HG02642 (cell line): ENCODE measurements around the gene RHOB.
"Not testable (repeated sequence)": the region's sequence is repeated elsewhere in the genome, so short reads cannot be mapped to it uniquely, and the experiment has no call there.

Experiments
- ATAC-seq: cut with Tn5 transposase; IDR thresholded peaks from one replicate; pipeline ENCODE4 v1.9.1; 2021; ENCODE audit warnings: mild to moderate bottlenecking; ENCODE audit not compliant: unreplicated experiment, poor library complexity

Gene RHOB

DNA sequence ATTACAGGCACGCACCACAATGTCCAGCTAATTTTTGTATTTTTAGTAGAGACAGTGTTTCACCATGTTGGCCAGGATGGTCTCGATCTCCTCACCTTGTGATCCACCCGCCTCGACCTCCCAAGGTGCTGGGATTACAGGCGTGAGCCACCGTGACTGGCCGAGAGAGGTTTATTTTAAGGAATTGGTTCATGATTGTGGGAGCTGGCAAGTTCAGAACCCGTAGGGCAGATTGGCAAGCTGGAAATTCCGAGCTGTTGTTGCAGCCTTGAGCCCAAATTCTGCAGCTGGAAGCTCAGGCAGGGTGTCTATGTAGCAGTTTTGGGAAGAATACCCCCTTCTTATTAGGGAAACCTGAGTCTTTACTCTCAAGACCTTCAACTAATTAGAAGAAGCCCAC is 11.4 kb upstream of the RHOB start:
- not testable (repeated sequence) for ATAC-seq

DNA sequence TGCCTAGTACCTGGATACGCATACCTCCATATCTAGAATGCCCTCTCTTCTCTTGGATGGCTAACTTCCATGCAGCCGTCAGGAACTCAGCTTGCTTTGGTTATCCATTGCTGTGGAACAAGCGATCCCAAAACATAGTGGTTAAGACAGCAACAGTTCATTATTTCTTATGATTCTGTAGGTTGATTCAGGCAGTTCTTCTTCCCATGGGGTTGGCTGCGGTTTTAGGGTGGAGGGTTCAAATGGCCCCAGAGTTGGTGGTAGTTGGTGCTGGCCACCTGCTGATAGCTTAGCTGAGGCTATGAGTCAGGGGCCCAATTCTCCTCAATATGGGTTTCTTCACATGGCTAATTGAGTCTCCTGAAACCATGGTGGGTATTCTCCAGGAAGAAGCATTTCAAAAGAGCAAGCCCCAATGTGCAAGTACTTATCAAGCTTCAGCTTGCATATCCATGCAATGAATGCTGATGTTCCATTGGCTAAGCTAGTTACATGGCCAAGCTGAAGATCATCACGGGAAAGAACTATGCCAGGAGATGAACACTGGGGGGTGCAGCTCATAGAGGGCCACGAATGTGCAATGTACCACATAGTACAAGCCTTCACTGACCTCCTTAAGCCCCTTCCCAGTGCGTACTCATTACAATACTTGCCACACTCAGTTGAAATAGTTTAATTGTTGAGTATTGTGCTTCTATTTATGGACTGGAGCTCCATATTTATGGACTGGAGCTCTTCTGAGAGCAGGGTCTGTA is 10.0 kb upstream of the RHOB start:
- ATAC-seq: no peak

DNA sequence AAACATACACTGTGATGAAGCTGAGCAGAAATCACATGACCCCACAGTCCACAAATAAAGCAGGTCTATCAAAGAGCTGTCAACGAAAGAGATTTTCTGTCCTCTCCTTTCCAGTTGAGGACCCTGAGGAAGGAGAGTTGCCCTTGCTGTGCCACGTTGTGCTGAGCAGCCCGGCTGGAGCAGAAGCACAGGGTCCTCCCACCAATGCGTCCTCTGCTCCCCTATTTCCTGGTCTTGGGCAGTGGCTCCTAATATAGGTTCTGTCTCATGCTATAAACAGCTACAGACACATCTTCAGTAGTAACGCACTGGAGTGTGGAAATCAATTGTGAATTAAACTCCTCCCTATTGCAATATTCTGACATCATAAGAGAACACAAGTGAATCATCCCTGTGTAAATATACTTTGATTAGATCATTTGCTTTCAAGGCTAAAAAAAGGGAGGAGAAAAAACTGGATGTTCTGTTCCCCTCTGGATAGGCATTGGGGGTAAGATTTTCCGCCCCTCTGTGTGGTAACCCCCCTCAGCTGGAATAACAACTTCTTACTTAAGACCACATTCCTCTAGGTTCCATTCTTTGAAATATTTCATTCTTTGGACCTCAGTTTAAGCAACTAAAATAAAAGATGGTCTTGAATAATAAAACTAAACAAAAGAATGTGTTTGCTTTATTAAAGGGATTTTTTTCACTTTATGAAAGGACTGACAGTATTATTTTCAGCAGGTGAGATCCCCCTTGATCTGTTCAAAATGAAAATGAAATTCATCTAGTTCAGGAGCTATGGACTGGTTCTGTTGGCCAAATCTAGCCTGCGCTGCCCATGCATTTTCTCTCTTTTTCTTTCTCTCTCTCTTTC is 8.3 kb upstream of the RHOB start:
- ATAC-seq: no peak

DNA sequence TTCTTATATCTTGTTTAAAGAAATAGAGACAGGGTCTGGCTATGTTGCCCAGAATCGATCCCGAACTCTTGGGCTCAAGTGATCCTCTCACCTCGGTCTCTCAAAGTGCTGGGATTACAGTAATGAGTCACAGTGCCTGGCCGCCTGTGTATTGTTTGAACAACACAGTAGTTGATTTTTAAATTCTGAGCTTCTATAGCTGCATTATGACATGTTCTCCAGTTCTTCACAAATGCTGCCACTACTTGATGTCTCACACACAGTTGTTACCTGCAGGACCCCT is 7.7 kb upstream of the RHOB start:
- ATAC-seq: no peak

DNA sequence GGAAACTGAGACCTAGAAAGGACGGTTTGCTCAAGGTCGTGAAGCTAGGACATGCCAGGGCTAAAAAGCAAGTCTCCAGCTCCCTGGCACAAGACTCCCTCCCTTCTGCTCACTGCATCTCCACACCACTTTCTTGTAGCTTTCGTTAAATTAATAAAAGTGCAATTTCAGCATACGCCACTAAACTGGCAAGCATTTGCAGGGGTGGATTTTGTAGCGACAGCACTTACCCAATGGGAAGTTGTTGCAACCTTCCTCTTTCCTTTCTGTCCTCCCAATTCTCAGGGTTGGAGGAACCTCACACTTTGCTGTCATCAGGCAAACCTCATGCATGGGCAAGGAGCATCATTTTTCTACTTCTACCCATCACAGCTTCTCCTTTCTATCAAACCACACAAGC is 7.4 kb upstream of the RHOB start:
- ATAC-seq: no peak

DNA sequence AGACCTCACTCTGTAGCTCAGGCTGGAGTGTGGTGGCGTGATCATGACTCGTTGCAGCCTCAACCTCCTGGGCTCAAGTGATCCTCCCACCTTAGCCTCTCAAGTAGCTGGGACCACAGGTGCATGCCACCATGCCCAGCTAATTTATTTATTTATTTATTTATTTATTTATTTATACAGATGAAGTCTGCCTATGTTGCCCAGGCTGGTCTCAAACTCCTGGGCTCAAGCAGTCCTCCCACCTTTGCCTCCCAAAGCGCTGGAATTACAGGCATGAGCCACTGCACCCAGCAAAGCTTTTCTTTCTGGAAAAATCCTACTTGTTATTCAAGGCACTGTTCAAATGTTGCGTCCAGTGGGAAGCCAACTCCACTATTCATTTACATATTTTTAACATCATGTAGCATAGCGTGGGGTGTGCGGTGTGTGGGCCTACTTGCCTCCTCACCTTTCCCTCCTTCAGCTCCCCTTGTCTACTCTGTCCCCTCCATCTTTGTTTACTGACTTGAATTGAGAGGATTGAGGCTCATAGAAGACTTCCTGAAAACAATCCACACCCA is 6.8 kb upstream of the RHOB start:
- ATAC-seq: no peak

GRCh38 chr2:20443276-20443920 is 3.5 kb upstream of the RHOB start:
- no peak for ATAC-seq

DNA sequence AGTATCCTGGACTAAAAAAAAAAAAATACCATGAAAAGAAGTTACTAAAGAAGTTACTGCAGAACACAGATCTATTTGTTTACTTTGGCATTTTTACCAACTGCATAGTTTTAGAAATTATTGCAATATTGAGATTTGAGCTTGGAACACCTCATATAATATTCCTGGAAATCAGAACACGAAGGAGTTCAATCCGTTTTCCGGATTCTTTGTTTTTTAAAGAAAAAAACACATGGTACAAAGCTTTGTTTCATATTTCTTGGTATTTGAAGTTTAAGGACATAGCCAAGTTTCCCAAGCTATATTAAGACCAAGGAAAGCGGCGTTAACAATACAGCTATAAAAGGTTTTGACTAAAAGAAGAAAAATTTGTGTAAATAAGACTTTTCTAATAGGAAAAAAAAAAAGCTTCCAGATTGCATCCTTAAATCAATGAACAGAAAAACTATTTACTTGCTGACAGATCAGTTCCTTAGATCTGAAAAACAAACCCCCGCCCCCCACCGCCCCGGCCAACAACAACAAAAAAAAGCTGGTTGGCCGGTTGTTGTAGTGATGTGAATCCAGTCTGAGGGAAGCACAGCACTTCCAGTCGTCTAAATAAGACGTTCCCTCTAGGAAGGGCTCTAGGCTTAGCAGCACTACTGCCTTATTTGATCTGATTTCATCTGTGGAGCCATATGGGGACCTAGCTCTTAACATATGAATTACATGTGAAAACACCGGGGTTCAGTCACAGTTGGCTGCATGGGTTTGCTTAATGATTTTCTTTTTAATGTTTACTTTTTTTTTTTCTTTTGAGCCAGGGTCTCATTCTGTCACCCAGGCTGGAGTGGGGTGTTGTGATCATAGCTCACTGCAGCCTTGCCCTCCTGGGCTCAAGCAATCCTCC is 2.5 kb upstream of the RHOB start:
- no peak for ATAC-seq

GRCh38 chr2:20444993-20445910 is 1.6 kb upstream of the RHOB start:
- no peak for ATAC-seq

GRCh38 chr2:20446255-20446916 is 488 bp upstream of the RHOB start:
- no peak for ATAC-seq

GRCh38 chr2:20447437-20448245 is 767 bp downstream of the RHOB start:
- peak; percentile 16 for ATAC-seq

- no peak for ATAC-seq
Measured at GRCh38 chr2:20448246-20448976, 1.5 kb downstream of the RHOB start.

DNA sequence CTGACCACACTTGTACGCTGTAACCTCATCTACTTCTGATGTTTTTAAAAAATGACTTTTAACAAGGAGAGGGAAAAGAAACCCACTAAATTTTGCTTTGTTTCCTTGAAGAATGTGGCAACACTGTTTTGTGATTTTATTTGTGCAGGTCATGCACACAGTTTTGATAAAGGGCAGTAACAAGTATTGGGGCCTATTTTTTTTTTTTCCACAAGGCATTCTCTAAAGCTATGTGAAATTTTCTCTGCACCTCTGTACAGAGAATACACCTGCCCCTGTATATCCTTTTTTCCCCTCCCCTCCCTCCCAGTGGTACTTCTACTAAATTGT is 2.1 kb downstream of the RHOB start:
- no peak for ATAC-seq

DNA sequence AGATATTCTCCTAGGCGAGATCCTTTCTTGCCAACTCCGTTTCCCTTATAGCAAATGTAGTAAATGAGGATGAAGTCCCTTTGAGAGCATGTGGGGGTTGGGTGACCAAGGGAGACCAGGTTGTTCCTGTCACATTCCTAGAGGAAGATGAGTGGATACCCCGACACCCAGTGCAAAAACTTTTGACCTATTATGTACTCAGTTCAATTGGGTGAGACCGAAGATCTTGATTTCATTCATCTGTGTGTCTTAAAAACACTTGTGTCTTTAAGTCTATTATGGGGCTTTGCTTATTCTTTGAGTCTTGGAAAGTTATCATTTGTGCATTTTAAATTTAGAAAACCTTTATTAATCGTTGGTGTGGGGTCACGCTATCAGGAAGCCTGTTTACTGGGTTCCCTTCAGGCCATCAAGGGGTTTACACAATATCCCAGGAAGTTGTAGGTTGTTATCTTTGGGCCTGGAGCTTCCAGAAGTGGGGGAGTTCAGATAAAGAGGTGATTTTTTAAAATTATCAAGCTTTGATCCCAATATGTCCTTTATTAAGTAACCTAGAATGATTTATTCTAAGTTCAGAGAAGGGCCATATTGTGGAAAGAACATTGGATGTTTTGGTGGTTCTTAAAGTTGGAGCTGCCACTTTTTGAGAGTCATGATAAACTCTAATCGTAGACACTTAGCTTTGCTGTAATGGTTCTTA is 2.8 kb downstream of the RHOB start:
- no peak for ATAC-seq

DNA sequence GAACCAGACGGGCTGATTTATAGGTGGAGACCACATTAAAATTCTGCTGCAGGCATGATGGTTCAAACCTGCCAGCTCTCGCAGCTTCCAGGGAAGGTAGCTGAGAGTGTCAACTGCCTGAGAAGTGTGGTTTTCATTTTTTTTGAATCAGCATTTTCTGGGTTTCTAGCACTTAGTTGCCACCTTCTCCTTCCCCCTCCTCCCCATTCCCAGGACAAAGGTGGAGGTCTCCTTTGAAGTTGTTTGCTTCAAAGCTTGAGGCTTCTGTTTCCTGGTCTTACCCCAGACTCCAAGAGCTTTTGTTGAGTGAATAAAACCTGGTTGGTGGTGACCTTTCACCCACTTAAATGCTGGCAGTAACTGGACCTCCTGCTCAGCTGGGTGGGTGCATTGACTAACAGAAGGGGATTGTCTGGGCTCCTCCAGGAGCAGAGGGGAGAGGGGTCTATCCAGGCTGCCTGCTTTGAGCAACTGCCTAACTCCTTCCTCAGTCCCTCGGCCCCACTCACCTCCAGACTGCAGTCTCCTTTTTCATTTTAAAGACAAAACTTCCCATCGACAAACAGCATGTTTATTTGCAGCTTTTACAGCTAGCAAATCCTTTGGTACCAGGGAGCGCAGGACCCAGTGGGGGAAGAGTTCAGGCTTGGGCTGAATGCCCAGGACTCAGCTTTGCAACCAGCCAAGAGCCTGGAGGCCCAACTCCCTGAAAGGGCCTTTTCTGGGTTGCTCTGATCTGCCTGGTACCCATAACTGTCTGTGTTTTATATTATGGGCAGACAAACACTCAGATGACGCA is 3.5 kb downstream of the RHOB start:
- no peak for ATAC-seq

DNA sequence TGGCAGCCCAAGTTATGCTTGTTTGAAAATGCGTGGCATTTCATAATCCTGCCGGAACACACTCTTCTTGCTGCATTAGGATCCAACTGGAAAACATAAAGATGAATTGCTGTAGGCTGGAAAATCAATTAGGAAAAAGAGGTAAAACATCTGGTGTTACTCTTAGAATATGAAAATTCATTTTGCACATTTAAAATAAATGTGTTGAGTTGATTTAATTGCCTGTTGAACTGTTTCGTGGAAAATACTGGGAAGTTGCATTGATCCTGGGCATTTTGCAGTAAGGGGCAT is 4.1 kb downstream of the RHOB start:
- ATAC-seq: no peak
